Retina (tissue), 1 donor: ENCODE measurements around the gene TMEM204.

Experiments
- DNase-seq: peaks from one replicate; pipeline ENCODE4 v3.0.0-alpha.2; 2016

Gene TMEM204

DNA sequence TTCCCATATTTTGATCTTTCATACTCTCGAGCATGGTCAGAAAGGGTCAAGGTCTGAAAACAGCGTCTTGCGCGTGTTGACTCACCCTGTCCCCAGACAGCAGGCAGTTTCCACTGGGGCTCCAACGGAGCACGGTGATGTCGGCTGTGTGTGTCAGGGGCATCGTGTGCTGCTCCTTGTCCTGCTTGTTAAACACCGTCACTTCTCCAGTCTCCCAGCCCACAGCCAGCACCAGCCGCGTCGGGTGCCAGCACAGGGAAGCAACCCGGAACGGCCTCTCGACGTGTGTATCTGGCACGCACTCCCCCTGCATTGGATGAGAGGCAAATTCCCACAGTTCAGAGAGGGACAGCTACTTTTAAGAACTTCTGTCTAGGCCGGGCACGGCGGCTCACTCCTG lies 68.8 kb downstream of the TMEM204 start:
- no peak for DNase-seq
